Breast epithelium (tissue), 3 donors: ENCODE measurements around the gene GDAP1L1.
A peak's percentile ranks its signal among the peaks of the same experiment; 100 is the strongest.

Source experiments
- POLR2A ChIP-seq: fragments of 450-650 bp; IDR thresholded peaks from one replicate; pipeline ENCODE4 v1.6.1; 2016; ENCODE audit warnings: antibody characterized with exemption, mild to moderate bottlenecking, moderate library complexity
- POLR2AphosphoS5 ChIP-seq, 3 donors: sonication (generic); formaldehyde crosslinking; IDR thresholded peaks; one replicate each; pipeline ENCODE4 v1.6.1; 2017; ENCODE audit warnings: antibody characterized with exemption in 3 of 3
- TF ChIP-seq, protein P1 (sequence below), 3 donors: fragments of 450-650 bp; IDR thresholded peaks; one replicate each; pipeline ENCODE4 v1.5.1; 2016 to 2017; ENCODE audit warnings: antibody characterized with exemption in 3 of 3, mild to moderate bottlenecking in 3 of 3, moderate library complexity in 3 of 3

GRCh38 chr20:44215125-44215524, 32.0 kb upstream of the GDAP1L1 start:
- TF ChIP-seq, protein P1, sequence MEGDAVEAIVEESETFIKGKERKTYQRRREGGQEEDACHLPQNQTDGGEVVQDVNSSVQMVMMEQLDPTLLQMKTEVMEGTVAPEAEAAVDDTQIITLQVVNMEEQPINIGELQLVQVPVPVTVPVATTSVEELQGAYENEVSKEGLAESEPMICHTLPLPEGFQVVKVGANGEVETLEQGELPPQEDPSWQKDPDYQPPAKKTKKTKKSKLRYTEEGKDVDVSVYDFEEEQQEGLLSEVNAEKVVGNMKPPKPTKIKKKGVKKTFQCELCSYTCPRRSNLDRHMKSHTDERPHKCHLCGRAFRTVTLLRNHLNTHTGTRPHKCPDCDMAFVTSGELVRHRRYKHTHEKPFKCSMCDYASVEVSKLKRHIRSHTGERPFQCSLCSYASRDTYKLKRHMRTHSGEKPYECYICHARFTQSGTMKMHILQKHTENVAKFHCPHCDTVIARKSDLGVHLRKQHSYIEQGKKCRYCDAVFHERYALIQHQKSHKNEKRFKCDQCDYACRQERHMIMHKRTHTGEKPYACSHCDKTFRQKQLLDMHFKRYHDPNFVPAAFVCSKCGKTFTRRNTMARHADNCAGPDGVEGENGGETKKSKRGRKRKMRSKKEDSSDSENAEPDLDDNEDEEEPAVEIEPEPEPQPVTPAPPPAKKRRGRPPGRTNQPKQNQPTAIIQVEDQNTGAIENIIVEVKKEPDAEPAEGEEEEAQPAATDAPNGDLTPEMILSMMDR (IDR thresholded peaks at IDR 0.05): peak; percentile 32 to 72 (median 72)
- TF ChIP-seq POLR2A: no peak
- TF ChIP-seq POLR2AphosphoS5 (IDR thresholded peaks at IDR 0.05): no peak
